Left ventricle myocardium superior (tissue), 1 donor: Measurements from ENCODE around the gene RSAD2. TPM values are rescaled to one million over a fixed set of nuclear protein-coding genes. Genes with fewer than 3 reads are reported as not detected.

ENCODE experiments used
- ATAC-seq: fragments of 200-7000 bp; cut with Tn5 transposase; one replicate; pipeline ENCODE4 v1.9.1; 2020; ENCODE audit warnings: mild to moderate bottlenecking, moderate library complexity
- DNase-seq: peaks from one replicate; pipeline ENCODE4 v3.0.0-alpha.2; 2020
- intact Hi-C: fragments of 100-400 bp; cut with micrococcal nuclease; formaldehyde crosslinking; loops from one replicate; pipeline ENCODE4 v1.11.0; 2022
- total RNA-seq: library from RNA; stranded (reverse); fragmentation: NEBNext Ultra II Directional; extraction: Animal tissue kit (Norgen Biotek cat#: 25700); gene quantifications from one replicate; pipeline ENCODE4 v1.2.1, GENCODE V29; 2021
- donor health status: DM: no; HTN: yes; CAD: no; lungs with severe emphysema.

The RSAD2 gene
- total RNA-seq, 1 donor from 2014 or later, result 4.8 TPM

- DNase-seq, result no peak
- intact Hi-C loops, result no loop called here
- no peak for ATAC-seq
Observed at GRCh38 chr2:6937157-6937556, 59.6 kb downstream of the RSAD2 start.

GRCh38 chr2:6937582-6937981 lies 60.0 kb downstream of the RSAD2 start:
- no peak for DNase-seq
- no peak for ATAC-seq

GRCh38 chr2:6939071-6939470 lies 61.5 kb downstream of the RSAD2 start:
- ATAC-seq, result no peak
- intact Hi-C loops, result no loop called here

More at GRCh38 chr2:6937582-6937981, 60.0 kb downstream of the RSAD2 start:
- intact Hi-C loops, result no loop called here

GRCh38 chr2:6940820-6941219 lies 63.2 kb downstream of the RSAD2 start:
- ATAC-seq (no peak), DNase-seq (no peak)
- intact Hi-C loops, result no loop called here

More at GRCh38 chr2:6939071-6939470, 61.5 kb downstream of the RSAD2 start:
- no peak for DNase-seq

GRCh38 chr2:6941299-6942046 lies 63.9 kb downstream of the RSAD2 start:
- ATAC-seq (no peak), DNase-seq (no peak)
- intact Hi-C loops, result no loop called here

- no peak for ATAC-seq
- no peak for DNase-seq
- intact Hi-C loops, result no loop called here
Observed at GRCh38 chr2:6942848-6943247, 65.3 kb downstream of the RSAD2 start.

GRCh38 chr2:6943523-6943922 lies 65.9 kb downstream of the RSAD2 start:
- DNase-seq (no peak), ATAC-seq (no peak)
- intact Hi-C loops, result no loop called here

- ATAC-seq, result no peak
- intact Hi-C loops, result no loop called here
- no peak for DNase-seq
Observed at GRCh38 chr2:6943971-6944370, 66.4 kb downstream of the RSAD2 start.

- ATAC-seq, result peak; percentile 49
- intact Hi-C loops, result no loop called here
Observed at GRCh38 chr2:6944555-6944954, 67.0 kb downstream of the RSAD2 start.

GRCh38 chr2:6945087-6945813 lies 67.7 kb downstream of the RSAD2 start:
- no peak for ATAC-seq
- DNase-seq, result no peak
- intact Hi-C loops, result no loop called here

More at GRCh38 chr2:6944555-6944954, 67.0 kb downstream of the RSAD2 start:
- peak; percentile 56 for DNase-seq

- intact Hi-C loops, result no loop called here
- ATAC-seq (no peak), DNase-seq (no peak)
Observed at GRCh38 chr2:6945821-6946220, 68.2 kb downstream of the RSAD2 start.

- DNase-seq (no peak), ATAC-seq (no peak)
- intact Hi-C loops, result no loop called here
Observed at GRCh38 chr2:6946722-6947121, 69.1 kb downstream of the RSAD2 start.

Other genes starting within 250 kb of the RSAD2 start
- 3.9 TPM for gene CMPK2, start 11.9 kb upstream of the RSAD2 start, total RNA-seq
- 15.6 TPM for gene RNF144A, start 39.6 kb downstream of the RSAD2 start, total RNA-seq